Stomach (tissue), 4 donors: ENCODE results near the gene ERCC8.

ENCODE experiments used
- POLR2A ChIP-seq, 4 donors: fragments of 450-650 bp; IDR thresholded peaks; one replicate each; pipeline ENCODE4 v1.6.1; 2016; ENCODE audit warnings: antibody characterized with exemption in 4 of 4, control low read depth in 2 of 4, mild to moderate bottlenecking in 1 of 4, moderate library complexity in 1 of 4
- TF ChIP-seq, protein P1 (sequence below), 7 experiments: fragments of 450-650 bp in 4 of 7; fragments of 200-600 bp in 3 of 7; sonication (generic) in 3 of 7; IDR thresholded peaks; one replicate each; pipeline ENCODE4 v1.5.1; 2016 to 2019; ENCODE audit warnings: antibody characterized with exemption in 7 of 7, control low read depth in 2 of 7, mild to moderate bottlenecking in 1 of 7

DNA sequence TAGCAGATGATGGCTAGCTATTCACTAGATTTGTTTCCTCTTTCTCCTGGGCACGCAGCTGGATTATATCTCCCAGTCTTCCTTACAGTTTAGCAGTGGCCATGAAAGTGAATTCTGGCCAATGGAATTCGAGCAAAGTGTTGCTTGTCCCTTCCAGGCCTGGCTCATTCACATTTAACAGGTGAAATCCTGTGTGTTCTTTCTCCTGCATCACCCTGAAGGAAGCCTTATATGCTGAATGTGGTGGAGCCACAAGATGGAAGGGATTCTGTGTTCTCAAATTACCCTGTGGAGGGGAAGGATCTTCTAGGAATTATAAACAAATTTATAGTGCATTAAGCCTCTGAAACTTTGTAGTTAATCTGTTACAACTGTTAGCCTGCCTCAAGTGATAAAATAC lies 92.6 kb downstream of the ERCC8 start:
- TF ChIP-seq, protein P1, sequence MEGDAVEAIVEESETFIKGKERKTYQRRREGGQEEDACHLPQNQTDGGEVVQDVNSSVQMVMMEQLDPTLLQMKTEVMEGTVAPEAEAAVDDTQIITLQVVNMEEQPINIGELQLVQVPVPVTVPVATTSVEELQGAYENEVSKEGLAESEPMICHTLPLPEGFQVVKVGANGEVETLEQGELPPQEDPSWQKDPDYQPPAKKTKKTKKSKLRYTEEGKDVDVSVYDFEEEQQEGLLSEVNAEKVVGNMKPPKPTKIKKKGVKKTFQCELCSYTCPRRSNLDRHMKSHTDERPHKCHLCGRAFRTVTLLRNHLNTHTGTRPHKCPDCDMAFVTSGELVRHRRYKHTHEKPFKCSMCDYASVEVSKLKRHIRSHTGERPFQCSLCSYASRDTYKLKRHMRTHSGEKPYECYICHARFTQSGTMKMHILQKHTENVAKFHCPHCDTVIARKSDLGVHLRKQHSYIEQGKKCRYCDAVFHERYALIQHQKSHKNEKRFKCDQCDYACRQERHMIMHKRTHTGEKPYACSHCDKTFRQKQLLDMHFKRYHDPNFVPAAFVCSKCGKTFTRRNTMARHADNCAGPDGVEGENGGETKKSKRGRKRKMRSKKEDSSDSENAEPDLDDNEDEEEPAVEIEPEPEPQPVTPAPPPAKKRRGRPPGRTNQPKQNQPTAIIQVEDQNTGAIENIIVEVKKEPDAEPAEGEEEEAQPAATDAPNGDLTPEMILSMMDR (IDR thresholded peaks at IDR 0.05) = no peak
- no peak for TF ChIP-seq POLR2A (IDR thresholded peaks at IDR 0.05)
